CD4-positive, alpha-beta T cell (primary cell): ENCODE results near the gene SMIM14. TPM values are rescaled to one million over a fixed set of nuclear protein-coding genes. Genes with fewer than 3 reads are reported as not detected.

ENCODE experiments used
- ATAC-seq: fragments of 200-7000 bp; cut with Tn5 transposase; one replicate; pipeline ENCODE4 v1.10.0; 2022; ENCODE audit warnings: mild to moderate bottlenecking; ENCODE audit not compliant: poor library complexity
- CTCF ChIA-PET: fragments of 350-600 bp; sonication (Branson Sonifier 250); formaldehyde crosslinking; loops from one replicate; lab custom pipeline; 2021; ENCODE audit warnings: antibody characterized with exemption, inconsistent platforms; lab: Charles Lee
- POLR2A ChIA-PET: fragments of 350-600 bp; sonication (Branson Sonifier 250); formaldehyde crosslinking; loops from one replicate; lab custom pipeline; 2021; ENCODE audit warnings: antibody characterized with exemption, inconsistent platforms; lab: Charles Lee
- DNase-seq, 14 experiments: peaks; one replicate each; pipeline ENCODE4 v3.0.0-alpha.2; 2013 to 2020; ENCODE audit warnings: mixed read lengths in 2 of 14
- H3K27ac ChIP-seq, 2 donors: one replicate each; pipeline versions ENCODE4 v1.5.1 to v1.7.0; 2013; ENCODE audit warnings: low read length in 2 of 2, low read depth in 1 of 2, mild to moderate bottlenecking in 1 of 2
- H3K27me3 ChIP-seq, 2 experiments: 1 replicate in 1 of 2; 2 replicates in 1 of 2; pipeline versions ENCODE4 v1.6.1 to v1.7.0; 2013; ENCODE audit warnings: low read length in 2 of 2, control low read depth in 1 of 2, mild to moderate bottlenecking in 1 of 2, moderate library complexity in 1 of 2; ENCODE audit not compliant: insufficient read depth in 2 of 2, control insufficient read depth in 1 of 2
- H3K36me3 ChIP-seq: one replicate; pipeline ENCODE4 v1.6.1; 2013; ENCODE audit warnings: low read length, control low read depth; ENCODE audit not compliant: insufficient read depth
- H3K4me1 ChIP-seq: one replicate; pipeline ENCODE4 v1.6.1; 2013; ENCODE audit warnings: low read length, control low read depth; ENCODE audit not compliant: insufficient read depth
- H3K4me3 ChIP-seq: one replicate; pipeline ENCODE4 v1.5.1; 2013; ENCODE audit warnings: mild to moderate bottlenecking, low read length, moderate library complexity
- H3K9me3 ChIP-seq, 2 experiments: 1 replicate in 1 of 2; 2 replicates in 1 of 2; pipeline versions ENCODE4 v1.6.1 to v1.7.0; 2013; ENCODE audit warnings: low read length in 2 of 2, mild to moderate bottlenecking in 2 of 2, control low read depth in 1 of 2, moderate library complexity in 1 of 2; ENCODE audit not compliant: control insufficient read depth in 1 of 2, insufficient read depth in 1 of 2
- H3K27ac Mint-ChIP-seq: one replicate; pipeline ENCODE4 v1.8.0; 2020; ENCODE audit warnings: mixed read lengths
- H3K27me3 Mint-ChIP-seq: one replicate; pipeline ENCODE4 v1.8.0; 2021; ENCODE audit warnings: mixed read lengths
- H3K36me3 Mint-ChIP-seq: one replicate; pipeline ENCODE4 v1.8.0; 2021; ENCODE audit warnings: low read depth, mixed read lengths
- H3K4me1 Mint-ChIP-seq: one replicate; pipeline ENCODE4 v1.8.0; 2021; ENCODE audit warnings: low read depth, mixed read lengths
- H3K4me3 Mint-ChIP-seq: one replicate; pipeline ENCODE4 v1.8.0; 2020; ENCODE audit warnings: mild to moderate bottlenecking, mixed read lengths
- H3K9me3 Mint-ChIP-seq: one replicate; pipeline ENCODE4 v1.8.0; 2020; ENCODE audit warnings: mixed read lengths
- CTCF ChIP-seq: fragments of 200-600 bp; IDR thresholded peaks from one replicate; pipeline ENCODE4 v1.8.0; 2022; ENCODE audit warnings: antibody characterized with exemption, mild to moderate bottlenecking
- intact Hi-C, 2 experiments: fragments of 100-400 bp; cut with DNase I in 1 of 2; cut with micrococcal nuclease in 1 of 2; formaldehyde crosslinking; loops; one replicate each; pipeline versions ENCODE4 v1.15.1 to v1.9.0; 2023 to 2025; cut with DNase I, micrococcal nuclease
- total RNA-seq, 174 experiments: library from RNA in 2 of 174; stranded (reverse) in 2 of 174; gene quantifications; one replicate each; pipeline ENCODE4 v1.2.3 and lab custom pipeline; 2021 to 2026

SMIM14 gene
- total RNA-seq, 2 experiments from 2014 or later: 2.0 to 3.1 TPM

DNA sequence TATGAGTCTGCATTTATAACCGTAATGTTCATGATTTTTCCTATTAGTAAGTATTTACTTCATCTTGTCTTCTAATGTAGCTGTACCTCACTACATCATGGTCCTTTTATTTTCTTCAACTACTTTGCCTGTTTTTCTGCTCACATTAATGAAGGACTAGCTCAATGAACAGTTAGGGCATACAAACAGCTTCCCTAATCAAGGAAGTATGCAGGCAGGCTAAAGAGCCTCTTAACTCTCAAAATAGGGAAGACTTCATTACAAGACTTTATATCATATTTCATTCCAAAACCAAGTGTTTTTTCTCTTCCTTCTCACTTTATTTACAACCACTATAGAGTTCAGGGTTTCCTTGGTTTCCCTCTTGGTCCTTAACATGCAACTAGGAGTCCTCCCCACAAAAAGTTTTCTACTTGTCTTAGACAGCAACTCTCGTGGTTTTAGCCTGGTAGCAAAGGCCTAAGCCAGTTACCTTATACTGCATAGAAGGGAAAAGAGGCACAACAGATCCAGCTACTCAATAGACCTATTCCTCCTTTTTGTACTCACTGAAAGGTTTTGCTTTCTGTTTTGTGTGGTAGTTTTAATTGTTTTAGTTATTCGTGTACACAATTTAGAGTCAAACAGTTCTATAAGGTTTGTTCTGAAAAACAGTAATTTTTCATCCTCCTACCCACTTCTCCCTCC lies 40.8 kb downstream of the SMIM14 start:
- no peaks in the 10 kb centered on the region for H3K4me1 ChIP-seq

GRCh38 chr4:39596971-39597370 lies 41.7 kb downstream of the SMIM14 start:
- no peaks in the 10 kb centered on the region for H3K4me1 Mint-ChIP-seq
- Histone ChIP-seq H3K27ac (no peak overlapping the region), H3K9me3 (no peaks in the 10 kb centered on the region), H3K4me3 (no peak overlapping the region), H3K27me3 (no peaks in the 10 kb centered on the region), H3K36me3 (peaks cover 6% of the 10 kb centered on the region), H3K4me1 (no peaks in the 10 kb centered on the region)
- no peaks in the 10 kb centered on the region for H3K27me3 Mint-ChIP-seq
- CTCF ChIA-PET: no interaction called here
- ATAC-seq (no peak), DNase-seq (no peak)
- H3K9me3 Mint-ChIP-seq: no peaks in the 10 kb centered on the region
- no peak overlapping the region for H3K27ac Mint-ChIP-seq
- peaks cover 47% of the 10 kb centered on the region for H3K36me3 Mint-ChIP-seq
- POLR2A ChIA-PET: no interaction called here
- TF ChIP-seq CTCF: no peak
- intact Hi-C loops: no loop called here
- H3K4me3 Mint-ChIP-seq: no peak overlapping the region

More for the DNA sequence above, 40.8 kb downstream of the SMIM14 start:
- Mint-ChIP-seq H3K9me3 (no peaks in the 10 kb centered on the region), H3K36me3 (peaks cover 53% of the 10 kb centered on the region), H3K4me1 (no peaks in the 10 kb centered on the region), H3K27ac (no peak overlapping the region), H3K4me3 (no peak overlapping the region), H3K27me3 (no peaks in the 10 kb centered on the region)
- H3K27me3 ChIP-seq: no peaks in the 10 kb centered on the region
- ChIA-PET POLR2A (no interaction called here), CTCF (no interaction called here)
- intact Hi-C loops: no loop called here
- H3K27ac ChIP-seq: no peak overlapping the region
- TF ChIP-seq CTCF: no peak
- DNase-seq: no peak
- no peaks in the 10 kb centered on the region for H3K9me3 ChIP-seq
- no peak overlapping the region for H3K4me3 ChIP-seq
- H3K36me3 ChIP-seq: peaks cover 6% of the 10 kb centered on the region
- no peak for ATAC-seq

DNA sequence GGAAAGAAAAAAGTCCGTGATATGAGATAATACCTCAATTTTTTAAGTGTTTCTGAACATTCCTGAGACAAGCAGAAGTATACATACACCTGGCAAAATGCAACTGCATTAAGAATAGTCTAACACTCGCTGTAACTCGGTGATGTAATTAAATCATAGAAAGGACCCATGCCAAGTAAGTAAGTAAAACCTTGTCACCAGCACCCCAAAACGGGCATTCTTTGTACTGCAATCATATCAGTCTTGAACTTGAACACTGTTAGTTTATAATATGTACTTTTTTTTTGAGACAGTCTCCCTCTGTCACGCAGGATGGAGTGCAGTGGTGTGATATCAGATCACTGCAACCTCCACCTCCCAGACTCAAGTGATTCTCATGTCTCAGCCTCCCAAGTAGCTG lies 47.4 kb downstream of the SMIM14 start:
- H3K9me3 Mint-ChIP-seq: no peaks in the 10 kb centered on the region
- no peak for DNase-seq
- no peaks in the 10 kb centered on the region for H3K4me1 Mint-ChIP-seq
- no peaks in the 10 kb centered on the region for H3K9me3 ChIP-seq
- H3K27ac ChIP-seq: no peak overlapping the region
- ChIA-PET CTCF (no interaction called here), POLR2A (no interaction called here)
- H3K36me3 Mint-ChIP-seq: peaks cover 8% of the 10 kb centered on the region
- no peak overlapping the region for H3K27ac Mint-ChIP-seq
- H3K4me3 ChIP-seq: no peak overlapping the region
- no peak for TF ChIP-seq CTCF
- H3K36me3 ChIP-seq: no peaks in the 10 kb centered on the region
- intact Hi-C loops: no loop called here
- H3K27me3 ChIP-seq: no peaks in the 10 kb centered on the region
- ATAC-seq: no peak
- H3K4me1 ChIP-seq: no peaks in the 10 kb centered on the region
- no peaks in the 10 kb centered on the region for H3K27me3 Mint-ChIP-seq
- H3K4me3 Mint-ChIP-seq: no peak overlapping the region
